SK-N-SH treated with all-trans-retinoic acid at 6 μM for 48 hours (cell line): ENCODE measurements around the gene STXBP3.

ENCODE experiments used
- ATAC-seq: fragments of 200-7000 bp; cut with Tn5 transposase; 3 replicates; pipeline ENCODE4 v1.9.1; 2020; ENCODE audit warnings: mild to moderate bottlenecking, moderate library complexity
- ARNTL ChIP-seq: fragments of 450-650 bp; formaldehyde crosslinking; IDR thresholded peaks from 2 replicates; pipeline ENCODE4 v1.5.0; 2020; ENCODE audit warnings: low read depth, mild to moderate bottlenecking, moderate library complexity, borderline replicate concordance
- BACH2 ChIP-seq: fragments of 250-450 bp; sonication (Bioruptor Pico); IDR thresholded peaks from 2 replicates; pipeline ENCODE4 v1.9.0; 2021; ENCODE audit warnings: mild to moderate bottlenecking, borderline replicate concordance
- GLIS3 ChIP-seq: fragments of 250-450 bp; sonication (Bioruptor Pico); IDR thresholded peaks from 2 replicates; pipeline ENCODE4 v1.5.0; 2020; ENCODE audit warnings: mild to moderate bottlenecking, moderate library complexity
- OSR1 ChIP-seq: fragments of 250-450 bp; sonication (Bioruptor Pico); IDR thresholded peaks from 2 replicates; pipeline ENCODE4 v1.8.0; 2022; ENCODE audit warnings: moderate library complexity, mild to moderate bottlenecking, inconsistent platforms
- PPARA ChIP-seq: fragments of 250-450 bp; sonication (Bioruptor Pico); IDR thresholded peaks from 2 replicates; pipeline ENCODE4 v1.5.0; 2020; ENCODE audit warnings: mild to moderate bottlenecking, borderline replicate concordance
- RARB ChIP-seq: fragments of 250-450 bp; sonication (Bioruptor Pico); IDR thresholded peaks from 2 replicates; pipeline ENCODE4 v1.8.0; 2021; ENCODE audit warnings: mild to moderate bottlenecking, moderate library complexity
- SNAI2 ChIP-seq: fragments of 250-450 bp; sonication (Bioruptor Pico); IDR thresholded peaks from 2 replicates; pipeline ENCODE4 v1.5.0; 2020; ENCODE audit warnings: mild to moderate bottlenecking, moderate library complexity
- TCF4 ChIP-seq: fragments of 250-450 bp; sonication (Bioruptor Pico); IDR thresholded peaks from 2 replicates; pipeline ENCODE4 v1.8.0; 2021; ENCODE audit warnings: mild to moderate bottlenecking, moderate library complexity, borderline replicate concordance
- TOX ChIP-seq: fragments of 250-450 bp; sonication (Bioruptor Pico); IDR thresholded peaks from 2 replicates; pipeline ENCODE4 v1.8.0; 2021; ENCODE audit warnings: mild to moderate bottlenecking, moderate library complexity, borderline replicate concordance
- ZC3H10 ChIP-seq: fragments of 250-450 bp; sonication (Bioruptor Pico); IDR thresholded peaks from 2 replicates; pipeline ENCODE4 v1.5.1; 2021; ENCODE audit warnings: mild to moderate bottlenecking, moderate library complexity
- ZFP3 ChIP-seq: fragments of 250-450 bp; sonication (Bioruptor Pico); IDR thresholded peaks from 2 replicates; pipeline ENCODE4 v1.5.0; 2020; ENCODE audit warnings: mild to moderate bottlenecking, moderate library complexity
- ZFP30 ChIP-seq: fragments of 450-650 bp; formaldehyde crosslinking; IDR thresholded peaks from 2 replicates; pipeline ENCODE4 v1.5.0; 2022; ENCODE audit warnings: mild to moderate bottlenecking, moderate library complexity
- ZNF565 ChIP-seq: fragments of 450-650 bp; formaldehyde crosslinking; conservative IDR thresholded peaks from 2 replicates; pipeline ENCODE4 v1.5.0; 2020; ENCODE audit warnings: low read depth, mild to moderate bottlenecking, moderate library complexity
- ZNF70 ChIP-seq: fragments of 450-650 bp; formaldehyde crosslinking; IDR thresholded peaks from 2 replicates; pipeline ENCODE4 v1.5.0; 2020; ENCODE audit warnings: mild to moderate bottlenecking, moderate library complexity
- ZNF8 ChIP-seq: fragments of 450-650 bp; formaldehyde crosslinking; IDR thresholded peaks from 2 replicates; pipeline ENCODE4 v1.5.0; 2020; ENCODE audit warnings: mild to moderate bottlenecking, moderate library complexity
- TF ChIP-seq, protein P1 (sequence below): fragments of 250-450 bp; sonication (Bioruptor Pico); IDR thresholded peaks from 2 replicates; pipeline ENCODE4 v1.5.1; 2021; ENCODE audit warnings: mild to moderate bottlenecking, moderate library complexity
- TF ChIP-seq, protein P2 (sequence below): fragments of 250-450 bp; sonication (Bioruptor Pico); IDR thresholded peaks from 2 replicates; pipeline ENCODE4 v1.5.0; 2020; ENCODE audit warnings: mild to moderate bottlenecking, moderate library complexity
- TF ChIP-seq, protein P3 (sequence below): fragments of 250-450 bp; sonication (Bioruptor Pico); IDR thresholded peaks from 2 replicates; pipeline ENCODE4 v1.8.0; 2020; ENCODE audit warnings: mild to moderate bottlenecking, moderate library complexity, borderline replicate concordance
- TF ChIP-seq, protein P4 (sequence below): fragments of 250-450 bp; sonication (Bioruptor Pico); IDR thresholded peaks from 2 replicates; pipeline ENCODE4 v1.8.0; 2021; ENCODE audit warnings: low read depth, mild to moderate bottlenecking, moderate library complexity, borderline replicate concordance

Gene STXBP3

DNA sequence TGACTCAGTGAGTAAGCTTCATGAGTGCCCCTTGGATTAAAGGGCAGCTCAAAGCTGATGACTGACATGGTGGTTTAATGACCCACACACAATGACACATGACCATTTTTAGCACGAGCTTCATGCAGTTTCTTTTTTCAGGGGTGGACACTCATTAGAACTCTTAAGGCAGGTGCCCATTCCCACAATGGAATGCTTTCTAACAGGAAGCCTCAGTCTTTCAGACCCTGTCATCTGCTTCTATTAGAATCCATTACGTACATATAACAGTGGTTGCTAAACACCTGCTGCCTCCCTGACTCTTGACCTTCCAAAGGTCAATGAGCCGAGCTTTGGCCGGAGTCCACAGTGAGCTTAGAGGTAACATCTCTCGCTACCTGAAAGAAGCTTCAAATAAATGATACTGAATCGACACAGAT lies 83.0 kb downstream of the STXBP3 start:
- ATAC-seq = no peak
- TF ChIP-seq PPARA (CRISPR knock-in tag) (no peak), ZNF8 (CRISPR knock-in tag) (no peak), BACH2 (no peak), TOX (CRISPR knock-in tag) (no peak), RARB (CRISPR knock-in tag) (no peak), ZNF565 (CRISPR knock-in tag) (no peak)
- TF ChIP-seq, protein P1, sequence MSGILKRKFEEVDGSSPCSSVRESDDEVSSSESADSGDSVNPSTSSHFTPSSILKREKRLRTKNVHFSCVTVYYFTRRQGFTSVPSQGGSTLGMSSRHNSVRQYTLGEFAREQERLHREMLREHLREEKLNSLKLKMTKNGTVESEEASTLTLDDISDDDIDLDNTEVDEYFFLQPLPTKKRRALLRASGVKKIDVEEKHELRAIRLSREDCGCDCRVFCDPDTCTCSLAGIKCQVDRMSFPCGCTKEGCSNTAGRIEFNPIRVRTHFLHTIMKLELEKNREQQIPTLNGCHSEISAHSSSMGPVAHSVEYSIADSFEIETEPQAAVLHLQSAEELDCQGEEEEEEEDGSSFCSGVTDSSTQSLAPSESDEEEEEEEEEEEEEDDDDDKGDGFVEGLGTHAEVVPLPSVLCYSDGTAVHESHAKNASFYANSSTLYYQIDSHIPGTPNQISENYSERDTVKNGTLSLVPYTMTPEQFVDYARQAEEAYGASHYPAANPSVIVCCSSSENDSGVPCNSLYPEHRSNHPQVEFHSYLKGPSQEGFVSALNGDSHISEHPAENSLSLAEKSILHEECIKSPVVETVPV (CRISPR knock-in tag) = no peak
- TF ChIP-seq, protein P2, sequence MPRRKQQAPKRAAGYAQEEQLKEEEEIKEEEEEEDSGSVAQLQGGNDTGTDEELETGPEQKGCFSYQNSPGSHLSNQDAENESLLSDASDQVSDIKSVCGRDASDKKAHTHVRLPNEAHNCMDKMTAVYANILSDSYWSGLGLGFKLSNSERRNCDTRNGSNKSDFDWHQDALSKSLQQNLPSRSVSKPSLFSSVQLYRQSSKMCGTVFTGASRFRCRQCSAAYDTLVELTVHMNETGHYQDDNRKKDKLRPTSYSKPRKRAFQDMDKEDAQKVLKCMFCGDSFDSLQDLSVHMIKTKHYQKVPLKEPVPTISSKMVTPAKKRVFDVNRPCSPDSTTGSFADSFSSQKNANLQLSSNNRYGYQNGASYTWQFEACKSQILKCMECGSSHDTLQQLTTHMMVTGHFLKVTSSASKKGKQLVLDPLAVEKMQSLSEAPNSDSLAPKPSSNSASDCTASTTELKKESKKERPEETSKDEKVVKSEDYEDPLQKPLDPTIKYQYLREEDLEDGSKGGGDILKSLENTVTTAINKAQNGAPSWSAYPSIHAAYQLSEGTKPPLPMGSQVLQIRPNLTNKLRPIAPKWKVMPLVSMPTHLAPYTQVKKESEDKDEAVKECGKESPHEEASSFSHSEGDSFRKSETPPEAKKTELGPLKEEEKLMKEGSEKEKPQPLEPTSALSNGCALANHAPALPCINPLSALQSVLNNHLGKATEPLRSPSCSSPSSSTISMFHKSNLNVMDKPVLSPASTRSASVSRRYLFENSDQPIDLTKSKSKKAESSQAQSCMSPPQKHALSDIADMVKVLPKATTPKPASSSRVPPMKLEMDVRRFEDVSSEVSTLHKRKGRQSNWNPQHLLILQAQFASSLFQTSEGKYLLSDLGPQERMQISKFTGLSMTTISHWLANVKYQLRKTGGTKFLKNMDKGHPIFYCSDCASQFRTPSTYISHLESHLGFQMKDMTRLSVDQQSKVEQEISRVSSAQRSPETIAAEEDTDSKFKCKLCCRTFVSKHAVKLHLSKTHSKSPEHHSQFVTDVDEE (CRISPR knock-in tag) = no peak
- TF ChIP-seq, protein P3, sequence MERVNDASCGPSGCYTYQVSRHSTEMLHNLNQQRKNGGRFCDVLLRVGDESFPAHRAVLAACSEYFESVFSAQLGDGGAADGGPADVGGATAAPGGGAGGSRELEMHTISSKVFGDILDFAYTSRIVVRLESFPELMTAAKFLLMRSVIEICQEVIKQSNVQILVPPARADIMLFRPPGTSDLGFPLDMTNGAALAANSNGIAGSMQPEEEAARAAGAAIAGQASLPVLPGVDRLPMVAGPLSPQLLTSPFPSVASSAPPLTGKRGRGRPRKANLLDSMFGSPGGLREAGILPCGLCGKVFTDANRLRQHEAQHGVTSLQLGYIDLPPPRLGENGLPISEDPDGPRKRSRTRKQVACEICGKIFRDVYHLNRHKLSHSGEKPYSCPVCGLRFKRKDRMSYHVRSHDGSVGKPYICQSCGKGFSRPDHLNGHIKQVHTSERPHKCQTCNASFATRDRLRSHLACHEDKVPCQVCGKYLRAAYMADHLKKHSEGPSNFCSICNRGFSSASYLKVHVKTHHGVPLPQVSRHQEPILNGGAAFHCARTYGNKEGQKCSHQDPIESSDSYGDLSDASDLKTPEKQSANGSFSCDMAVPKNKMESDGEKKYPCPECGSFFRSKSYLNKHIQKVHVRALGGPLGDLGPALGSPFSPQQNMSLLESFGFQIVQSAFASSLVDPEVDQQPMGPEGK (CRISPR knock-in tag) = no peak

DNA sequence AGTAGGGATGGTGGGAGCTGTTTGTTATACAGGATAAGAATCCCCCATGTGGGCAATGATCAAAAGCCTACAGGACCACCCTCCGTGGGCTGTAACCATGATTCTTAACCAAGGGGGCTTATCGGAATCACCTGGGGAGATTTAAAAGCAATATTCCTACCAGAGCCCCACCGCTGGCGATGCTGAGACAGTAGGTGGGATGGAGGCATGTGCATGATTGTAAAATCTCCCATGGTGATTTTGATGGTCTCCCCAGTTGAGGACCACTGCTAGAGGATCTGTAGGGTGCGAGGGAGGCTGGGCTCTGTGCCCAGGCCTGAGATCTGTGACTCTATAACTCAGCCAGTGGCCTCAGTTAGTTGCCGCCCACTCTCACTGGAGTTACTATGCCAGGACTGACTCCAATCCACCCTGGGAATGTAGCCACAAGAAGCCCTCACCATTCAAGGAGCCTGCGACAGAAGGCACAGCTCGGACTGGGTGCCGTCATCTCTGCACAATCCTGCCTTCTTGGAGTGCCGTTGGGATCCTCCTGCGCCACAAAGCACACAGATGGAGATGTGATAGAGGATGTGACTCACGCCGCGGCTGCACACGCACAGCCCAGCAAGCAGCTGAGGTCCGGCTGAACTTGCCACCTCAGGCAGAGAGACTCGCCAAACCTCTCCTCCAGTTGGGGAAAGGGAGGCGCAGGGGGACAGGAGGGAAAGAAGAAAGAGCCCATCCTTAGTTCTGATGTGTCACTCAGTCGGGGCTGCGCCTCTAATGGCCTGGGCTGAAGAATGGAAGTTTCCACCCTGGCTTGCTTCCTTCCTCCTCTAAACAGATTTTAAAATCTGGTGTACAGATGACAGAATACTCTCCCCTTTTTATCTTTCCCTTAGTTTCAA lies 83.9 kb downstream of the STXBP3 start:
- TF ChIP-seq RARB (CRISPR knock-in tag) (no peak), SNAI2 (CRISPR knock-in tag) (no peak), OSR1 (CRISPR knock-in tag) (no peak), ZC3H10 (CRISPR knock-in tag) (no peak), ZNF70 (CRISPR knock-in tag) (no peak), TOX (CRISPR knock-in tag) (no peak), TCF4 (CRISPR knock-in tag) (peak; percentile 51; the same call in 1 of the 2 replicates), ZFP3 (peak; percentile 82; the same call in 1 of the 2 replicates), ARNTL (no peak), ZFP30 (CRISPR knock-in tag) (no peak), PPARA (CRISPR knock-in tag) (no peak)
- TF ChIP-seq, protein P1 (CRISPR knock-in tag) = peak; percentile 71; the same call in 1 of the 2 replicates
- TF ChIP-seq, all 23 proteins: peak for 3
- peak; percentile 96 for ATAC-seq

DNA sequence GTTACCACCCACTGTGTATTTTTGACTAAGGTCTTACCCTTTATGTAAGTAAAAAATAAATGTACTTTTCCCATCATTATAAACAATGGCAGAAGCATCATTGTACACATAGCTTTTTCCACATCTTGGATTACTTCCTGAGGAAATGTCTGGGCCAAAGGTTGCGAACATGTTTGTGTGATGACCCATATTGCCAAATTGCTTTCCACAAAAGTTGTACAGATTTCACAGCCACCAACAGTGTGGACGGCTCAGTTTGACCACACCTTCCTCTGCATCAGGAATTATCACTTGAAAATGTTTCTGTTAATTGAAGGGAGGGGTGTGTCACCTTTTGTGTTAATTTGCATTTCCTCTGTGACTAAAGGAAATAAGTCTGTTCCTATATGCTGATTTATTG lies 84.8 kb downstream of the STXBP3 start:
- TF ChIP-seq, protein P1 (CRISPR knock-in tag) = no peak
- TF ChIP-seq RARB (CRISPR knock-in tag) (no peak), ZNF8 (CRISPR knock-in tag) (no peak), ZFP3 (no peak), GLIS3 (no peak), OSR1 (CRISPR knock-in tag) (no peak), SNAI2 (CRISPR knock-in tag) (no peak), PPARA (CRISPR knock-in tag) (no peak), ARNTL (no peak), TCF4 (CRISPR knock-in tag) (no peak), ZC3H10 (CRISPR knock-in tag) (no peak), ZNF565 (CRISPR knock-in tag) (no peak)
- TF ChIP-seq, protein P2 (CRISPR knock-in tag) = no peak
- TF ChIP-seq, protein P4, sequence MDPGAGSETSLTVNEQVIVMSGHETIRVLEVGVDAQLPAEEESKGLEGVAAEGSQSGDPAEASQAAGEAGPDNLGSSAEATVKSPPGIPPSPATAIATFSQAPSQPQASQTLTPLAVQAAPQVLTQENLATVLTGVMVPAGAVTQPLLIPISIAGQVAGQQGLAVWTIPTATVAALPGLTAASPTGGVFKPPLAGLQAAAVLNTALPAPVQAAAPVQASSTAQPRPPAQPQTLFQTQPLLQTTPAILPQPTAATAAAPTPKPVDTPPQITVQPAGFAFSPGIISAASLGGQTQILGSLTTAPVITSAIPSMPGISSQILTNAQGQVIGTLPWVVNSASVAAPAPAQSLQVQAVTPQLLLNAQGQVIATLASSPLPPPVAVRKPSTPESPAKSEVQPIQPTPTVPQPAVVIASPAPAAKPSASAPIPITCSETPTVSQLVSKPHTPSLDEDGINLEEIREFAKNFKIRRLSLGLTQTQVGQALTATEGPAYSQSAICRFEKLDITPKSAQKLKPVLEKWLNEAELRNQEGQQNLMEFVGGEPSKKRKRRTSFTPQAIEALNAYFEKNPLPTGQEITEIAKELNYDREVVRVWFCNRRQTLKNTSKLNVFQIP (CRISPR knock-in tag) = no peak
- ATAC-seq = no peak; the same call in 1 of the 3 replicates
